ENCODE data around the gene CRLF2. TPM values are rescaled to one million over a fixed set of nuclear protein-coding genes. Genes with fewer than 3 reads are reported as not detected.
A peak's percentile ranks its signal among the peaks of the same experiment; 100 is the strongest.

The CRLF2 gene
- total and polyA plus RNA-seq, 10 of the 15 experiments (the other 5 are each of a cell fraction or from before 2014, with no cell fraction given), result 2.7 to 7.2 (median 4.5) TPM

- H3K27me3 ChIP-seq (replicated peaks in 1 of 2; ENCODE audit: control insufficient read depth in 2 of 2, insufficient read depth in 2 of 2, low read length in 1 of 2), result no peaks in the 10 kb centered on the region
- intact Hi-C loops (cut with micrococcal nuclease; ENCODE audit: unreplicated experiment), result no loop called here
- ChIA-PET SMC1A (ENCODE audit: uncharacterized antibody, unreplicated experiment) (no interaction called here), RAD21 (ENCODE audit: unreplicated experiment) (no interaction called here), POLR2A (no interaction called here), CTCF (no interaction called here)
- no peak overlapping the region for H3K9ac ChIP-seq (ENCODE audit: control insufficient read depth, insufficient read depth, low read length)
- DNase-seq (ENCODE audit: low read depth, low spot score) (no peak), ATAC-seq (peak; percentile 98), FAIRE-seq (no peak)
- H3K36me3 ChIP-seq (ENCODE audit: control insufficient read depth in 2 of 2, insufficient read depth in 2 of 2, low read length in 1 of 2), result no peaks in the 10 kb centered on the region
- no peak overlapping the region for H3K27ac ChIP-seq (ENCODE audit: control insufficient read depth, insufficient read depth)
- in situ Hi-C loops (cut with MboI), result no loop called here
- BruUV-seq (replicated peaks), result no TSS peak
- WGBS (ENCODE audit: insufficient coverage, insufficient replicate concordance, low lambda C conversion rate, missing lambda C conversion rate), result 39% methylated on average over 8 of the region's 8 CpGs
- H4K20me1 ChIP-seq (ENCODE audit: control insufficient read depth, insufficient read depth), result no peaks in the 10 kb centered on the region
- no peak overlapping the region for H3K4me3 ChIP-seq
- no peaks in the 10 kb centered on the region for H3K79me2 ChIP-seq (ENCODE audit: control insufficient read depth, insufficient read depth, low read length)
- no peak overlapping the region for H2AFZ ChIP-seq (ENCODE audit: control insufficient read depth, low read depth, low read length)
- H3K9me3 ChIP-seq (replicated peaks; ENCODE audit: control insufficient read depth, insufficient read depth, low read length), result peaks cover 5% of the 10 kb centered on the region; the same call in 2 of the 3 replicates
- H3K4me1 ChIP-seq (ENCODE audit: control insufficient read depth, insufficient read depth, low read length), result peaks cover 3% of the 10 kb centered on the region; the same call in 1 of the 2 replicates
- H3K4me2 ChIP-seq (ENCODE audit: control insufficient read depth, insufficient read depth), result 0 out of 2 replicates have a peak overlapping the region, but pooled peaks have one; percentile 25
- no peak for TF ChIP-seq YY1 (IDR thresholded peaks at IDR 0.05; ENCODE audit: low read depth, low read length)
- no peak for TF ChIP-seq TCF3 (IDR thresholded peaks at IDR 0.05; ENCODE audit: borderline replicate concordance, insufficient read depth, low read depth, low read length)
- TF ChIP-seq RELB (IDR thresholded peaks at IDR 0.05; ENCODE audit: low read depth), result peak; percentile 39; the same call in 1 of the 2 replicates
- TF ChIP-seq SKIL (IDR thresholded peaks at IDR 0.05; ENCODE audit: low read depth, poor library complexity, severe bottlenecking), result no peak
- TF ChIP-seq ZNF207 (IDR thresholded peaks at IDR 0.05; ENCODE audit: borderline replicate concordance), result no peak
- no peak for TF ChIP-seq TARDBP (IDR thresholded peaks at IDR 0.05; ENCODE audit: borderline replicate concordance)
- no peak for TF ChIP-seq RFX5 (IDR thresholded peaks at IDR 0.05; ENCODE audit: low read depth, low read length)
- TF ChIP-seq CHD4 (IDR thresholded peaks at IDR 0.05), result no peak
- TF ChIP-seq NFXL1 (IDR thresholded peaks at IDR 0.05; ENCODE audit: borderline replicate concordance), result no peak
- no peak for TF ChIP-seq CHD1 (IDR thresholded peaks at IDR 0.05; ENCODE audit: low read depth, low read length)
- TF ChIP-seq ZNF622 (IDR thresholded peaks at IDR 0.05), result no peak
- no peak for TF ChIP-seq NFYA (IDR thresholded peaks at IDR 0.05; ENCODE audit: borderline replicate concordance, low read depth, low read length)
- no peak for TF ChIP-seq ZBTB4 (CRISPR knock-in tag; IDR thresholded peaks at IDR 0.05)
- no peak for TF ChIP-seq POLR2AphosphoS5 (IDR thresholded peaks at IDR 0.05; ENCODE audit: low read length)
- no peak for TF ChIP-seq STAT1 (conservative IDR thresholded peaks at IDR 0.05)
These were observed 12.5 kb upstream of the CRLF2 start for GRCh38 chrX:1224954-1225353.

All from GM12878 (cell line).